Right lung (tissue), 5 donors: Measurements from ENCODE around the gene ZFYVE27. TPM values are rescaled to one million over a fixed set of nuclear protein-coding genes. Genes with fewer than 3 reads are reported as not detected.
A peak's percentile ranks its signal among the peaks of the same experiment; 100 is the strongest.

ENCODE experiments used
- DNase-seq, 2 donors: peaks; one replicate each; pipeline ENCODE4 v3.0.0-alpha.2; 2013
- polyA plus RNA-seq, 5 donors: library from polyadenylated mRNA; unstranded; fragments of 120-200 nt; gene quantifications; one replicate each; pipeline versions ENCODE4 v1.2.1 to v1.2.3, GENCODE V29; 2013; ENCODE audit warnings: inconsistent platforms in 1 of 5, low replicate concordance in 1 of 5; ENCODE audit not compliant: insufficient read length in 5 of 5, insufficient read depth in 1 of 5

Gene ZFYVE27
- polyA plus RNA-seq, 5 donors = 22.3 to 34.6 (median 28.3) TPM

GRCh38 chr10:97743169-97743943, 6.4 kb downstream of the ZFYVE27 start:
- no peak for DNase-seq

GRCh38 chr10:97744405-97745035, 7.6 kb downstream of the ZFYVE27 start:
- no peak for DNase-seq

- no peak for DNase-seq
These were observed 10.6 kb downstream of the ZFYVE27 start for GRCh38 chr10:97747573-97747972.

GRCh38 chr10:97748116-97748515, 11.2 kb downstream of the ZFYVE27 start:
- DNase-seq = no peak

- no peak for DNase-seq
These were observed 16.0 kb downstream of the ZFYVE27 start for GRCh38 chr10:97752956-97753355.

- no peak for DNase-seq
These were observed 17.8 kb downstream of the ZFYVE27 start for GRCh38 chr10:97754726-97755125.

GRCh38 chr10:97755718-97756117, 18.8 kb downstream of the ZFYVE27 start:
- no peak for DNase-seq

- no peak for DNase-seq
These were observed 20.5 kb downstream of the ZFYVE27 start for GRCh38 chr10:97757471-97757870.

- DNase-seq = peak; percentile 47 to 62
These were observed 22.4 kb downstream of the ZFYVE27 start for GRCh38 chr10:97759158-97759887.

GRCh38 chr10:97759946-97760345, 23.0 kb downstream of the ZFYVE27 start:
- DNase-seq = no peak

- DNase-seq = no peak
These were observed 23.7 kb downstream of the ZFYVE27 start for GRCh38 chr10:97760461-97761257.

- DNase-seq = no peak
These were observed 24.5 kb downstream of the ZFYVE27 start for GRCh38 chr10:97761331-97761865.

- DNase-seq = no peak
These were observed 25.1 kb downstream of the ZFYVE27 start for GRCh38 chr10:97762056-97762455.

- no peak for DNase-seq
These were observed 25.9 kb downstream of the ZFYVE27 start for GRCh38 chr10:97762816-97763215.

GRCh38 chr10:97763411-97763810, 26.5 kb downstream of the ZFYVE27 start:
- DNase-seq = no peak

GRCh38 chr10:97763947-97764346, 27.0 kb downstream of the ZFYVE27 start:
- no peak for DNase-seq

- no peak for DNase-seq
These were observed 27.6 kb downstream of the ZFYVE27 start for GRCh38 chr10:97764519-97764931.

GRCh38 chr10:97765201-97765600, 28.3 kb downstream of the ZFYVE27 start:
- DNase-seq = no peak

GRCh38 chr10:97766106-97766810, 29.3 kb downstream of the ZFYVE27 start:
- DNase-seq = no peak

GRCh38 chr10:97766996-97767924, 30.3 kb downstream of the ZFYVE27 start:
- DNase-seq = no peak
